Smooth muscle cell (in vitro differentiated cells): ENCODE results near the gene PNPLA1. TPM values are rescaled to one million over a fixed set of nuclear protein-coding genes. Genes with fewer than 3 reads are reported as not detected.

Experiments used
- DNase-seq: peaks from one replicate; lab custom pipeline; 2025; ENCODE audit not compliant: unreplicated experiment; lab: John Stamatoyannopoulos, UW
- H2AFZ ChIP-seq: fragments of 200-600 bp; sonication (generic); 2 replicates; pipeline ENCODE4 v1.6.0; 2016; ENCODE audit warnings: antibody characterized with exemption, low read depth, mild to moderate bottlenecking
- H3F3A ChIP-seq: fragments of 200-600 bp; sonication (generic); 2 replicates; pipeline ENCODE4 v1.6.0; 2017; ENCODE audit warnings: antibody characterized with exemption, low read depth
- H3K27ac ChIP-seq: fragments of 200-600 bp; sonication (generic); 2 replicates; pipeline ENCODE4 v1.5.1; 2016; ENCODE audit warnings: low read depth, mild to moderate bottlenecking
- H3K27me3 ChIP-seq: fragments of 200-600 bp; sonication (generic); 2 replicates; pipeline ENCODE4 v1.6.1; 2016; ENCODE audit warnings: low read depth, mild to moderate bottlenecking
- H3K36me3 ChIP-seq: fragments of 200-600 bp; sonication (generic); 2 replicates; pipeline ENCODE4 v1.5.1; 2016; ENCODE audit warnings: low read depth
- H3K4me1 ChIP-seq: fragments of 200-600 bp; sonication (generic); 2 replicates; pipeline ENCODE4 v1.5.1; 2016; ENCODE audit warnings: low read depth
- H3K4me2 ChIP-seq: fragments of 200-600 bp; sonication (generic); 2 replicates; pipeline ENCODE4 v1.6.0; 2016; ENCODE audit warnings: mild to moderate bottlenecking
- H3K4me3 ChIP-seq: fragments of 200-600 bp; sonication (generic); 2 replicates; pipeline ENCODE4 v1.5.1; 2016; ENCODE audit warnings: mild to moderate bottlenecking
- H3K79me2 ChIP-seq: fragments of 200-600 bp; sonication (generic); 2 replicates; pipeline ENCODE4 v1.6.0; 2016; ENCODE audit warnings: low read depth, mild to moderate bottlenecking
- H3K9ac ChIP-seq: fragments of 200-600 bp; sonication (generic); 2 replicates; pipeline ENCODE4 v1.6.0; 2016; ENCODE audit warnings: low read depth
- H3K9me3 ChIP-seq: fragments of 200-600 bp; sonication (generic); replicated peaks from 2 replicates; pipeline ENCODE4 v1.5.1; 2016; ENCODE audit warnings: low read depth
- H4K20me1 ChIP-seq: fragments of 200-600 bp; sonication (generic); 2 replicates; pipeline ENCODE4 v1.6.0; 2016; ENCODE audit warnings: low read depth
- WGBS: methylation state at CpG from one replicate; pipeline ENCODE4 v1.1.7; 2016; ENCODE audit warnings: low lambda C conversion rate; 5-methylcytosine and 5-hydroxymethylcytosine counted together
- polyA plus RNA-seq: library from polyadenylated mRNA; unstranded; fragments of >200 nt; fragmentation: Nextera tagmentation; extraction: Ambion mirVana; gene quantifications from 2 replicates; pipeline ENCODE4 v1.2.1, GENCODE V29; 2016
- total RNA-seq: library from RNA; depleted of rRNA; stranded (reverse); fragments of >200 nt; gene quantifications from 2 replicates; pipeline ENCODE4 v1.2.3, GENCODE V29; 2014
- TF ChIP-seq, protein P1 (sequence below): fragments of 200-600 bp; sonication (generic); IDR thresholded peaks from 2 replicates; pipeline ENCODE4 v1.5.1; 2017; ENCODE audit warnings: borderline replicate concordance, mild to moderate bottlenecking, antibody characterized with exemption; ENCODE audit not compliant: insufficient read depth, poor library complexity, severe bottlenecking

Gene PNPLA1
- total and polyA plus RNA-seq, 2 experiments from 2014 or later: not detected

DNA sequence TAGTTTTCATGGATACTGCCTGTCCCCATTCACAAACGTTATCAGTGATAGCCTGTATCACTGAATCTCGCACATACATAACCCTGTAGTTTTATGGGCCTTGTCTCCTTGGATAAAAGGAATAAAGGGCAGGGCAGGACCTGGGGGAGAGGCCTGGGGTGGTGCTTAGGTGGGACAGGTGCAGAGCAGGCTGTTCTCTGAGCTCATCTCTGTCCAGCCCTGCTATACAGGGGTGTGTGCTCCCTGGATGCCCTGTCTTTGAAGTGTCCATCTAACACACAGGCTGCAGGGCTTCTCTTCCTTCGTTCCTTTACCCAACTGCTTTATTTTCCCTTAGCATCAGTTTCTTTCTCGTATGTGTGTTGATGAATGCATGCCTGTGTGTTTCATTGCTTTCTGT lies 46.9 kb upstream of the PNPLA1 start:
- Histone ChIP-seq H3K79me2 (peaks cover 5% of the 10 kb centered on the region), H3K27me3 (no peaks in the 10 kb centered on the region), H3F3A (no peaks in the 10 kb centered on the region), H3K4me2 (no peak overlapping the region), H3K4me1 (no peaks in the 10 kb centered on the region), H3K4me3 (no peak overlapping the region), H3K36me3 (peaks cover 31% of the 10 kb centered on the region), H3K27ac (no peak overlapping the region), H4K20me1 (peaks cover 57% of the 10 kb centered on the region), H2AFZ (no peak overlapping the region), H3K9ac (no peak overlapping the region), H3K9me3 (no peaks in the 10 kb centered on the region)
- no peak for DNase-seq
- TF ChIP-seq, protein P1, sequence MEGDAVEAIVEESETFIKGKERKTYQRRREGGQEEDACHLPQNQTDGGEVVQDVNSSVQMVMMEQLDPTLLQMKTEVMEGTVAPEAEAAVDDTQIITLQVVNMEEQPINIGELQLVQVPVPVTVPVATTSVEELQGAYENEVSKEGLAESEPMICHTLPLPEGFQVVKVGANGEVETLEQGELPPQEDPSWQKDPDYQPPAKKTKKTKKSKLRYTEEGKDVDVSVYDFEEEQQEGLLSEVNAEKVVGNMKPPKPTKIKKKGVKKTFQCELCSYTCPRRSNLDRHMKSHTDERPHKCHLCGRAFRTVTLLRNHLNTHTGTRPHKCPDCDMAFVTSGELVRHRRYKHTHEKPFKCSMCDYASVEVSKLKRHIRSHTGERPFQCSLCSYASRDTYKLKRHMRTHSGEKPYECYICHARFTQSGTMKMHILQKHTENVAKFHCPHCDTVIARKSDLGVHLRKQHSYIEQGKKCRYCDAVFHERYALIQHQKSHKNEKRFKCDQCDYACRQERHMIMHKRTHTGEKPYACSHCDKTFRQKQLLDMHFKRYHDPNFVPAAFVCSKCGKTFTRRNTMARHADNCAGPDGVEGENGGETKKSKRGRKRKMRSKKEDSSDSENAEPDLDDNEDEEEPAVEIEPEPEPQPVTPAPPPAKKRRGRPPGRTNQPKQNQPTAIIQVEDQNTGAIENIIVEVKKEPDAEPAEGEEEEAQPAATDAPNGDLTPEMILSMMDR: no peak
- WGBS: 94% methylated on average over 4 of the region's 4 CpGs

DNA sequence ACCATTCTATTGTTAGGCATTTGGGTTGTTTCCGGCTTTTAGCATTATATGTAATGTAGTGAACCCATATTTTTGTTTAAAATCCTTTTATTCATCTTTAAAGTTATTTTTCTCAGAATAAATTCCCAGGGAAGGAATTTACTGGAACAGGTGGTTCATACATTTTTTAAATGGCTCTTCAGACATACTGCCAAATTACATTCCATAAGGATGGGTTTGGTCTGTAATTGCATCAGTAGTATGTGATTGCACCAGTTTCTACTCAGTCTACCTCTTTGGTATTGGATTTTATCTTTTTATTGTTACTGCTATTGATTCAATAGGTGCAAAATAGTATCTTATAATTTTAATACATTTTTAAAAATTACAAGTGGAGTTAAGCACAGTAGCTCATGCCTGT lies 46.2 kb upstream of the PNPLA1 start:
- 100% methylated on average over 1 of the region's 1 CpG for WGBS
- Histone ChIP-seq H3K27ac (no peak overlapping the region), H3K4me2 (no peak overlapping the region), H3F3A (no peaks in the 10 kb centered on the region), H3K27me3 (no peaks in the 10 kb centered on the region), H3K79me2 (peaks cover 5% of the 10 kb centered on the region), H2AFZ (no peak overlapping the region), H3K4me3 (no peak overlapping the region), H3K9me3 (no peaks in the 10 kb centered on the region), H3K36me3 (peaks cover 31% of the 10 kb centered on the region), H3K9ac (no peak overlapping the region), H3K4me1 (no peaks in the 10 kb centered on the region), H4K20me1 (peaks cover 56% of the 10 kb centered on the region)
- no peak for DNase-seq
- TF ChIP-seq, protein P1: no peak

DNA sequence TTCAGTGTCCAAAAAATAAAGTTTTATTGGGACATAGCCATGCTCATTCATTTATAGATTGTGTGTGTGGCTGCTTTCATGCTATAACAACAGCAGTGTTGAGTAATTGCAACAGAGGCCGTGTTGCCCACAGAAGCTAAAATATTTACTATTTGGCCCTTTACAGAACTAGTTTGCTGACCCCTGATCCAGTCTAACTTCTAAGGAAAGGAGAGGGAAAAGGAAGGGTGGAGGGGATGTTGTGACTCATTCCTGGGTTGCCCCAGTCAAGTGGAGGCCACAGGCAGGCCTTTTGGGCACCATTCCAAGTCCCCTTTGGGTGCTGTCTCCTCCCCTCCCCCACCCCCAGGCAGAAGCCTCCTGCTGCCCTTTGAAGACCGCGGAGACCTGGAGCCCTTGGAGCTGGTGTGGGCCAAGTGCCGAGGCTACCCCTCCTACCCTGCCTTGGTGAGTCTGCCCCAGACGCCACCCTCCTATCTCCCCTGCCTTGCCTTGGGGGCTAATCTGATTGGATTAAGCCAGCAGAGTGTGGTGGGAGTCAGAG lies 44.9 kb upstream of the PNPLA1 start:
- Histone ChIP-seq H3K9ac (no peak overlapping the region), H3F3A (no peaks in the 10 kb centered on the region), H2AFZ (no peak overlapping the region), H3K4me3 (no peak overlapping the region), H3K27me3 (no peaks in the 10 kb centered on the region), H3K4me2 (peak overlapping the region; percentile 17), H3K36me3 (peaks cover 31% of the 10 kb centered on the region), H4K20me1 (peaks cover 47% of the 10 kb centered on the region), H3K9me3 (no peaks in the 10 kb centered on the region), H3K79me2 (peaks cover 5% of the 10 kb centered on the region), H3K4me1 (no peaks in the 10 kb centered on the region), H3K27ac (no peak overlapping the region)
- TF ChIP-seq, protein P1: no peak
- no peak for DNase-seq
- whole genome bisulfite sequencing: 43% methylated on average over 5 of the region's 5 CpGs

DNA sequence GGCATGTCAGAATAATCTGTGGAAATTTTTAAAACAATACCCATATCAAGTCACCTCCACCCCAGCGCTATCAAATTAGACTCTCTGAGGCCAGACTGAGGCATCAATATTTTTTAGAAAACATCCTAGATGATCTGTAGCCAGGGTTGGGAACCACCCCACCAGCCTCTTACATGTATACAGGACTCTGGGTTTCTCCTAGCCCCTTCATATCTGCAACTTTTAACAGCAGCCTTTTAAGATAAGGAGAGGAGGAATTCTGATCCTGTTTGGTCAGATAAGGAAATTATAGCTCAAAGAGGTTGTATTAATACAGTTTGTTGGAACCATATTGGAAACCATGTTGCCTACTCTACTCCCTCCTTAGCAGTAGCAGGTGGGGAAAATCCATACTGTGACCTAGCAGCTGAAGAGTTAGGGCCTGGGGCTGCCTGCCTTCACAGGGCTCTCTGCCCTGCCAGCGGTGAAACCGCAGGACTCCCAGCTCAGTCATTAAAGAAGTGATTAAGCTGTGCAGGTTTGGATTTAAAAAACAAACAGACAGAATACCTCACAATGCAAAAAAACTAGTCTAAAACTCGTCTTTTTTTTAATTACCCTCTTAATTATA lies 43.3 kb upstream of the PNPLA1 start:
- no peak overlapping the region for H3K4me3 ChIP-seq
- peaks cover 29% of the 10 kb centered on the region for H3K36me3 ChIP-seq
- H3K9me3 ChIP-seq: no peaks in the 10 kb centered on the region
- H2AFZ ChIP-seq: no peak overlapping the region
- TF ChIP-seq, protein P1: no peak
- no peak overlapping the region for H3K27ac ChIP-seq
- H3K9ac ChIP-seq: no peak overlapping the region
- no peaks in the 10 kb centered on the region for H3F3A ChIP-seq
- no peaks in the 10 kb centered on the region for H3K4me1 ChIP-seq
- DNase-seq: no peak
- no peaks in the 10 kb centered on the region for H3K27me3 ChIP-seq
- H3K79me2 ChIP-seq: peaks cover 5% of the 10 kb centered on the region
- WGBS: 91% methylated on average over 4 of the region's 4 CpGs
- H4K20me1 ChIP-seq: peaks cover 37% of the 10 kb centered on the region
- no peak overlapping the region for H3K4me2 ChIP-seq
